Body of pancreas (tissue), 4 donors: ENCODE results near the gene HES7.

Source experiments
- POLR2A ChIP-seq, 3 donors: fragments of 450-650 bp; IDR thresholded peaks; one replicate each; pipeline ENCODE4 v1.6.1; 2016; ENCODE audit warnings: antibody characterized with exemption in 3 of 3, mild to moderate bottlenecking in 2 of 3
- TF ChIP-seq, protein P1 (sequence below), 7 experiments: fragments of 450-650 bp in 4 of 7; fragments of 200-600 bp in 3 of 7; sonication (generic) in 3 of 7; IDR thresholded peaks; one replicate each; pipeline ENCODE4 v1.5.1; 2016 to 2019; ENCODE audit warnings: antibody characterized with exemption in 7 of 7

GRCh38 chr17:8164815-8165131 is 40.9 kb upstream of the HES7 start:
- TF ChIP-seq POLR2A (IDR thresholded peaks at IDR 0.05) = no peak
- TF ChIP-seq, protein P1, sequence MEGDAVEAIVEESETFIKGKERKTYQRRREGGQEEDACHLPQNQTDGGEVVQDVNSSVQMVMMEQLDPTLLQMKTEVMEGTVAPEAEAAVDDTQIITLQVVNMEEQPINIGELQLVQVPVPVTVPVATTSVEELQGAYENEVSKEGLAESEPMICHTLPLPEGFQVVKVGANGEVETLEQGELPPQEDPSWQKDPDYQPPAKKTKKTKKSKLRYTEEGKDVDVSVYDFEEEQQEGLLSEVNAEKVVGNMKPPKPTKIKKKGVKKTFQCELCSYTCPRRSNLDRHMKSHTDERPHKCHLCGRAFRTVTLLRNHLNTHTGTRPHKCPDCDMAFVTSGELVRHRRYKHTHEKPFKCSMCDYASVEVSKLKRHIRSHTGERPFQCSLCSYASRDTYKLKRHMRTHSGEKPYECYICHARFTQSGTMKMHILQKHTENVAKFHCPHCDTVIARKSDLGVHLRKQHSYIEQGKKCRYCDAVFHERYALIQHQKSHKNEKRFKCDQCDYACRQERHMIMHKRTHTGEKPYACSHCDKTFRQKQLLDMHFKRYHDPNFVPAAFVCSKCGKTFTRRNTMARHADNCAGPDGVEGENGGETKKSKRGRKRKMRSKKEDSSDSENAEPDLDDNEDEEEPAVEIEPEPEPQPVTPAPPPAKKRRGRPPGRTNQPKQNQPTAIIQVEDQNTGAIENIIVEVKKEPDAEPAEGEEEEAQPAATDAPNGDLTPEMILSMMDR (IDR thresholded peaks at IDR 0.05) = no peak
